Transverse colon (tissue), 4 donors: ENCODE measurements around the gene ZNF714.

Experiments
- CTCF ChIP-seq, 5 experiments: fragments of 200-600 bp in 3 of 5; fragments of 450-650 bp in 2 of 5; sonication (generic) in 3 of 5; IDR thresholded peaks; 1 replicate in 2 of 5; 2 replicates in 3 of 5; pipeline ENCODE4 v1.5.1; 2016 to 2017; ENCODE audit warnings: antibody characterized with exemption in 5 of 5, inconsistent platforms in 3 of 5, mild to moderate bottlenecking in 2 of 5, moderate library complexity in 1 of 5
- POLR2A ChIP-seq: fragments of 450-650 bp; IDR thresholded peaks from one replicate; pipeline ENCODE4 v1.6.1; 2016; ENCODE audit warnings: antibody characterized with exemption, mild to moderate bottlenecking, moderate library complexity
- POLR2AphosphoS5 ChIP-seq, 3 donors: sonication (generic); formaldehyde crosslinking; IDR thresholded peaks; one replicate each; pipeline ENCODE4 v1.6.1; 2016; ENCODE audit warnings: antibody characterized with exemption in 3 of 3

GRCh38 chr19:21135433-21135832, 53.4 kb downstream of the ZNF714 start:
- TF ChIP-seq CTCF (IDR thresholded peaks at IDR 0.05) (no peak), POLR2A (no peak), POLR2AphosphoS5 (IDR thresholded peaks at IDR 0.05) (no peak)
